Aorta (tissue), 5 donors: ENCODE measurements around the gene SYNE1. TPM values are rescaled to one million over a fixed set of nuclear protein-coding genes. Genes with fewer than 3 reads are reported as not detected.
A peak's percentile ranks its signal among the peaks of the same experiment; 100 is the strongest.

ENCODE experiments used
- ATAC-seq: fragments of 200-7000 bp; cut with Tn5 transposase; one replicate; pipeline ENCODE4 v1.9.1; 2022; ENCODE audit warnings: moderate library complexity; ENCODE audit not compliant: low FRiP score
- DNase-seq, 2 donors: peaks; one replicate each; pipeline ENCODE4 v3.0.0-alpha.2; 2020
- H3K27ac ChIP-seq, 2 donors: one replicate each; pipeline ENCODE4 v1.5.1; 2013; ENCODE audit warnings: low read length in 2 of 2, mild to moderate bottlenecking in 2 of 2, moderate library complexity in 2 of 2, control low read depth in 1 of 2, inconsistent platforms in 1 of 2, low read depth in 1 of 2
- H3K27me3 ChIP-seq, 2 donors: one replicate each; pipeline ENCODE4 v1.6.1; 2013; ENCODE audit warnings: control low read depth in 1 of 2, low read length in 1 of 2, mild to moderate bottlenecking in 1 of 2, moderate library complexity in 1 of 2; ENCODE audit not compliant: insufficient read depth in 2 of 2, control insufficient read depth in 1 of 2
- H3K36me3 ChIP-seq, 2 donors: one replicate each; pipeline ENCODE4 v1.6.1; 2013; ENCODE audit warnings: control low read depth in 1 of 2, low read length in 1 of 2, mild to moderate bottlenecking in 1 of 2; ENCODE audit not compliant: insufficient read depth in 2 of 2, control insufficient read depth in 1 of 2
- H3K4me1 ChIP-seq, 2 donors: one replicate each; pipeline ENCODE4 v1.6.1; 2013; ENCODE audit warnings: low read length in 2 of 2, control low read depth in 1 of 2, mild to moderate bottlenecking in 1 of 2, moderate library complexity in 1 of 2; ENCODE audit not compliant: insufficient read depth in 2 of 2, control insufficient read depth in 1 of 2
- H3K4me3 ChIP-seq, 2 donors: one replicate each; pipeline ENCODE4 v1.5.1; 2013; ENCODE audit warnings: low read length in 2 of 2, control low read depth in 1 of 2, mild to moderate bottlenecking in 1 of 2
- H3K9me3 ChIP-seq: one replicate; pipeline ENCODE4 v1.6.1; 2013; ENCODE audit warnings: mild to moderate bottlenecking, low read length; ENCODE audit not compliant: control insufficient read depth
- WGBS, 2 donors: extraction: QIAGEN DNeasy Blood & Tissue Kit; methylation state at CpG; one replicate each; pipeline ENCODE4 v1.1.7; 2013; 5-methylcytosine and 5-hydroxymethylcytosine counted together
- intact Hi-C, 2 donors: fragments of 100-400 bp; cut with DNase I; formaldehyde crosslinking; loops; one replicate each; pipeline versions ENCODE4 v1.14.2 to v1.15.0; 2022
- polyA plus RNA-seq, 2 donors: library from polyadenylated mRNA; stranded (reverse); fragments of 200-250 nt; gene quantifications; one replicate each; pipeline ENCODE4 v1.2.3, GENCODE V29; 2013
- total RNA-seq, 2 donors: library from RNA; stranded (reverse); fragmentation: NEBNext Ultra II Directional; extraction: Animal tissue kit (Norgen Biotek cat#: 25700); gene quantifications; one replicate each; pipeline ENCODE4 v1.2.1, GENCODE V29; 2021
- donor health status: healthy with polysubstance abuse.
- donor health status: Bipolar disorder and iron deficiency.
- donor health status: DM: no; HTN: no; CAD: no.
- donor health status: DM: no; HTN: no; CAD: no.
- donor health status: DM: yes; HTN: yes; CAD: no.

Gene SYNE1
- total and polyA plus RNA-seq, 4 donors: 54.3 to 356 (median 221) TPM

DNA sequence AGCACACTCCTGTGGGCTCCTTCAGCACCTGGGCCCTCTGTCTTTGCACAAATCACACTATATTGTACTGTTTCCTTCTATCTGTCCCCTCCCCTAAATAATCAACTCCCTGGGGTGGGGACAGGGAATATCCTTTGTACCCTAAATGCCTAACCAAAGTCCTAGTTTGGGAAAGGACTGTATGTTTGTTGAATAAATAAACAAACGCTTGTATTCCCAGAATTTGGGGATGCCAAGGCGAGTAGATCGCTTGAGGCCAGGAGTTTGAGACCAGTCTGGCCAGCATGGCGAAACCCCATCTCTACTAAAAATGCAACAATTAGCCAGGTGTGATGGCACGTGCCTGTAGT is 322.7 kb downstream of the SYNE1 start:
- H3K4me3 ChIP-seq: no peak overlapping the region
- WGBS, 2 donors: 60 to 64% methylated on average over 5 of the region's 5 CpGs
- H3K9me3 ChIP-seq: no peaks in the 10 kb centered on the region
- H3K36me3 ChIP-seq: peaks cover 8 to 14% of the 10 kb centered on the region in 2 donors
- no peak for DNase-seq
- intact Hi-C loops: no loop called here
- H3K27me3 ChIP-seq: no peaks in the 10 kb centered on the region
- H3K4me1 ChIP-seq: no peaks in the 10 kb centered on the region
- no peak for ATAC-seq
- peak overlapping the region in 1 of 2 donors; percentile 75 for H3K27ac ChIP-seq

DNA sequence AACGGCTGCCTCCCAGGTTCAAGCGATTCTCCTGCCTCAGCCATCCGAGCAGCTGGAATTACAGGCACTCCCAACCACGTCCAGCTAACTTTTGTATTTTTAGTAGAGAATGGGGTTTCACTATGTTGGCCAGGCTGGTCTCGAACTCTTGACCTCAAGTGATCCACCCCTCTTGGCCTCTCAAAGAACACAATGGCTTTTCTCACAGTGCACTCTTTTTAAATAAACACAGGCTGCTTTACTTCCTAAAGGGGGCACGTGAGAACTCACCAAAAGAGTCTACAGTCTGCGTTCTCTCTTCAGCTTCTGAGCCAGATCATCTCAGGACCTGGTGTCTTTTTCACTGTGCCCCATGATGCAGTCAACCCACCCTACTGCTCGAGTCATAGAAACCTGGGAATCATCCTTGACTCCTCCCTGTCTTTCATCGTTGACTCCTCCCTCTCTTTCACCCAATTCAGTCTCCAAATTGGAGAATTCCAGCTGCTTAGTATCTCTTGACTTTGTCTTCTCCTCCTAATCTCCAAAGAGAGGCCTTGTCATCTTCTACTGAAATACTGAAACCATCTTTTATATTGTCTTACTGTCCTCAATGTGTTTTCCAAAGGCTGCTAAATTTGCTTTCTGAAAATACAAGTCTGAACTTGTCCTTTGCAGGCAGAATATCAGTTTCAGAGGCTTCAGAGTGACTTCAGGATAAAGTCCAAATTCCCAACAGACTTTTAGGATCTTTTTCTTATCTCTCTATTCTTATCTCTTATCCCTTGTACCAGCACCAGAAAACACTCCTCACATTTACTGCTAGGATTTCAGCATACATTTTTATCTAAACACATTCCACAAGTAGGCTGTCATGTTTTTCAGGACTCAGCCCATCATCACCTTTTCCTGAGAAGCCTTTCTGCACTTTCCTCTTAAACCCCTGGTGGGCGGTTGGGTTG is 323.4 kb downstream of the SYNE1 start:
- Histone ChIP-seq H3K36me3 (peaks cover 8 to 14% of the 10 kb centered on the region in 2 donors), H3K4me3 (no peak overlapping the region), H3K27me3 (no peaks in the 10 kb centered on the region), H3K9me3 (no peaks in the 10 kb centered on the region), H3K27ac (peak overlapping the region in 1 of 2 donors; percentile 75), H3K4me1 (no peaks in the 10 kb centered on the region)
- DNase-seq: no peak
- intact Hi-C loops: no loop called here
- WGBS, 2 donors: 69 to 73% methylated on average over 10 of the region's 10 CpGs
- ATAC-seq: no peak

DNA sequence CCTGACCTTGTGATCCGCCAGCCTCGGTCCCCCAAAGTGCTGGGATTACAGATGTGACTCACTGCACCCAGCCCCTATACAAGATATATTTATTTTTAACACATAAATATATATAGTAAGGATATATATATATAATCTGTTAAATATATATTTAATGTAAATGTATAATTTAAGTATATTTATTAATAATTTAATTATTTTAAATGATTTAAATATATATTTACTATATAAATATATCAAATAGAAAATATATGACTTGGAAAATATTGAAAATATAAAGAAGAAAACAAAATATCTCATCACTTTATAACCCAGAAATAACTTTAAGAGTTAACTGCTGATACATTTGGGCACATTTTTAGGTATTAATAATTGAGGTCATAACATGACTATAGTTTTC is 324.7 kb downstream of the SYNE1 start:
- no peaks in the 10 kb centered on the region for H3K27me3 ChIP-seq
- H3K4me1 ChIP-seq: no peaks in the 10 kb centered on the region
- H3K36me3 ChIP-seq: peaks cover 10 to 15% of the 10 kb centered on the region in 2 donors
- intact Hi-C loops: no loop called here
- 89 to 98% methylated on average over 2 of the region's 2 CpGs for WGBS, 2 donors
- no peak overlapping the region for H3K27ac ChIP-seq
- H3K4me3 ChIP-seq: no peak overlapping the region
- no peaks in the 10 kb centered on the region for H3K9me3 ChIP-seq
- ATAC-seq (no peak), DNase-seq (no peak)

DNA sequence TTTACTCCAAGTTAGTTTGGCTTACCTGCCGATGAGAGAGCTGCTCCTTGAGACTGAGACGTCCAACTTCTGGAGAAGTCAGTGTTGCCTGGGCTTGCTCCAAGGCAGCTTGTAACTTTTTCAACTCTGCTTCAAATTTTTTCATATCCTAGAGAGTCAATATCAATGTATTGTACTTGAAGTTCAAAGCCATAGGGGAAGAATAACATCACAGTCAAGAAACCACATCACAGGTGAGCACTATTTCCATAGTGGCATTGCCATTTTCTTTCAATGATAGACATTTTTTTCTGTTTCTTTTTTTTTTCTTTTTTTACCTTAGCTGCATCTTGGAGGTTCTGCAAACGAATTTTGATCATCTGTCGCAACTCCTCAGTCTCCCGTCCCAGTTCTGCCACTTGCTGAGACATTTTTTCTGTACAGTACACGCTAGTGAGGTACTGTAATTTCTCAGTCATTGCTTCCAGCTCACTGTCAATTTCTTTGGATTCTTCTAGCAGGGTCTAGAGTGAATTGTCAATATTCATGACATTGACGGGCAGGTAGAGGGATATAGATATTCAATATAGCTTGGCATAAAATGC is 326.7 kb downstream of the SYNE1 start:
- WGBS, 2 donors: 83 to 84% methylated on average over 7 of the region's 7 CpGs
- Histone ChIP-seq H3K36me3 (peaks cover 11 to 18% of the 10 kb centered on the region in 2 donors), H3K4me3 (no peak overlapping the region), H3K9me3 (no peaks in the 10 kb centered on the region), H3K27me3 (no peaks in the 10 kb centered on the region), H3K27ac (no peak overlapping the region), H3K4me1 (no peaks in the 10 kb centered on the region)
- DNase-seq: no peak
- no peak for ATAC-seq
- intact Hi-C loops: no loop called here

DNA sequence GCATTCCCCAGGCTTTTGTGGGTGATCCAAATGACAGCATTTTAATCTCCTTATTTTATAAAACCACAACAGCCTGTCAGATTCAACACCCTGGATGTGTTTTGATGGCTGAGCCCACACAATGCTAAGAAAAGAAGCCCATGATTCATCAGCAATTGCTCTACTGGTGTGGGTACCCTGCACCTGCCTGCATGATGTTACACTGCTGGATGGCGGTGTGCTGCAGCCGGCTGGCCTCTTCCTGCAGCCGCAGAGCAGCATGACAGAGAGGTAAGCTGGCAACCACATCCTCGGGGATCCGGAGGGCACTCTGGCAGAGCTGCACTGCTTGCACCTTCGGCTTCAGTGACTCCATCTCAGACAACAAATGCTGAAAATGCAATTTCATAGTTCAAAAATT is 327.5 kb downstream of the SYNE1 start:
- H3K4me1 ChIP-seq: no peaks in the 10 kb centered on the region
- peaks cover 11 to 20% of the 10 kb centered on the region in 2 donors for H3K36me3 ChIP-seq
- no peaks in the 10 kb centered on the region for H3K27me3 ChIP-seq
- ATAC-seq (no peak), DNase-seq (no peak)
- no peak overlapping the region for H3K27ac ChIP-seq
- 82 to 88% methylated on average over 6 of the region's 6 CpGs for WGBS, 2 donors
- no peaks in the 10 kb centered on the region for H3K9me3 ChIP-seq
- intact Hi-C loops: no loop called here
- no peak overlapping the region for H3K4me3 ChIP-seq

DNA sequence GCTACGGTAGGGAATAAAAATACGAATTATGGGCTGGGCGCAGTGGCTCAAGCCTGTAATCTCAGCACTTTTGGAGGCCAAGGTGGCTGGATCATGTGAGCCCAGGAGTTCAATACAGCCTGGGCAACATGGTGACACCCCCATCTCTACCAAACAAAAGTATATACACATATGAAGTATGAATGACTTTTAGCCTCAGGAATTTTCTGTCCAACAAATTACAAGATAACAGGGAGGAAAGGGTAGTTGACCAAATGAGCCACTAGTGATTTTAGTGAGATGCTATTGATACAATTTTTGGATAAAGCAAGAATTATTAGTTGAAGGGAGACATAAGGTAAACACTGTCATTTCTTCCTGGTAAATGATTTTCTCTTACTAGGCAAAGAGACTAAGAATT is 328.2 kb downstream of the SYNE1 start:
- H3K36me3 ChIP-seq: peaks cover 12 to 21% of the 10 kb centered on the region in 2 donors
- H3K27me3 ChIP-seq: no peaks in the 10 kb centered on the region
- 74 to 94% methylated on average over 3 of the region's 3 CpGs for WGBS, 2 donors
- no peak overlapping the region for H3K27ac ChIP-seq
- ATAC-seq (no peak), DNase-seq (no peak)
- H3K4me1 ChIP-seq: no peaks in the 10 kb centered on the region
- H3K4me3 ChIP-seq: no peak overlapping the region
- intact Hi-C loops: no loop called here
- H3K9me3 ChIP-seq: no peaks in the 10 kb centered on the region

DNA sequence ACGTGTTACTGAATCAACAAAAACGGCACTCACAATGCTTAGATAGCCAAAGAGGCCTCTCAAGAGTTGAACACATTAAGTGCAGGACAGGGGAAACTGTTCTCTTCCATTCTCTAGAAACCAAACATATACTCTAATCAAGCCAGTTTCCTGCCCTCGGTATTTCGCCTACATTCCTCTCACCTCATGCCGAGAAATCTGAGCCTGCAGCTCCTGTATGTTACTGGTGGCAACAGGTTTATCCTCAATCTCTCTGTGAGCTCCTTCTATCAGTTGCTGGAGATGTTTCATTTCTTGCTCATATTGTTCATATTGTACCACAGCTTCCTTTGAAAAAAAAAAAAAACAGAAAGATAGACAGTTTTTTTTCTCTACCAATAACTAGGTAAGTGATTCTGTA is 328.9 kb downstream of the SYNE1 start:
- H3K27me3 ChIP-seq: no peaks in the 10 kb centered on the region
- DNase-seq: no peak
- no peak overlapping the region for H3K27ac ChIP-seq
- intact Hi-C loops: no loop called here
- peaks cover 12 to 21% of the 10 kb centered on the region in 2 donors for H3K36me3 ChIP-seq
- H3K4me1 ChIP-seq: no peaks in the 10 kb centered on the region
- WGBS, 2 donors: 82 to 84% methylated on average over 5 of the region's 5 CpGs
- H3K9me3 ChIP-seq: no peaks in the 10 kb centered on the region
- no peak overlapping the region for H3K4me3 ChIP-seq
- ATAC-seq: no peak

DNA sequence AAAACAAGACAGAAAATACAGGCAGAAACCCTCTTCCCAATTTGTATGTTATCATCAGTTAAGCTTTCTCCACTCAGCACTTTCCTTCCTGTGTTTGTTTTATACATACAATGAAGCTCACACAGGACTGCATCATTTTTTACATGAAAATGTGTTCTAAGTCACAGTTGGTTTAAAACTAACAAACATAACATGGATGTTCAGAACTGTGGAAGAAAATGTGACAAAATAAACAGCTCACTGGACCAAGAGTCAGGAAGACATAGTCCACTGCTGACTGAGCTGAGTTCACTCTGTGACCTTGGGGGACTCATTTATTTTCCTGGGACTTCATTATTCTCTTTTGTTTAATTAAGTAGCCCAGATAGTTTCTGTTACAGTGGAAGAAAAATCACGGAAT is 331.5 kb downstream of the SYNE1 start:
- Histone ChIP-seq H3K4me1 (peaks cover 0 to 2% of the 10 kb centered on the region in 2 donors), H3K27ac (no peak overlapping the region), H3K4me3 (no peak overlapping the region), H3K36me3 (peaks cover 11 to 14% of the 10 kb centered on the region in 2 donors), H3K9me3 (no peaks in the 10 kb centered on the region), H3K27me3 (no peaks in the 10 kb centered on the region)
- intact Hi-C loops: no loop called here
- no peak for ATAC-seq
- no peak for DNase-seq
- 35 to 47% methylated on average over 1 of the region's 1 CpG for WGBS, 2 donors
